ENCODE measurements around the gene PRKD1.

Gene PRKD1

DNA sequence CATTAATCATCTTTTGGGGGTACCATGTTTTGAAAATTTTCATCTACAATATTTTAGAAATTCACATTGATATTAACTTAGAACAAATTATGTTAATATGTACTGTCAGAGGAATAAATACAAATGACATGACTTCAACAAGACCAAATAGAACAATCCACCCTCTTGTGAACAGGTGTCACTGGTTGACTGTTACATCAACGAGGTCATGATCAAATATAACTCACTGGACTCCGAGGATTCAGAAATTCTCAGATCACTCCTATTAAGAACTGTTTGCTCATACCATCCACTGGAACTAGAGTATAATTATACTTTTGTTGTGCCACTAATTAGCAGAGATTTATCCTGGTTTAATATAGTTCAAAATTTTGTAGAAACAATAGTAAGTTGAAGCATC, 318.8 kb downstream of the PRKD1 start:
- DNase-seq (ENCODE audit: low read depth in 2 of 2): no peak

DNA sequence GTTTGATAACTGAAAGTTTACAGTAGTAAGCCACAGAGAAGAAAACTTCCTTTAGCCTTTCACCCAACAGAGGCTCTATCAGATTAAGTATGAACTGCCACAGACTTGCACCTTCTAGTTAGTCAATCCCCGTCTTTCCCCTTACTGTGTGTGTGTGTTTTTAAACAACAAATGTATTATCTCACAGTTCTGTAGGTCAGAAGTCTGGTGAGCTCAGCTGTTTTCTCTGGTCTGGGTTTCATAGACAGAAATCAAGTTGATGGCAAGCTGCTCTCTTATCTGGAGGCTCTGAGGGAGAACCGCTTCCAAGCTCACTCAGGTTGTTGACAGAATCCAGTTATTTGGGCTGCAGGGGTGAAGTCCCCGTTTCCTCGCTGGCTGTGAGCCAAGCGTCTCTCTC, 320.5 kb downstream of the PRKD1 start:
- DNase-seq (ENCODE audit: low read depth in 2 of 2): no peak

DNA sequence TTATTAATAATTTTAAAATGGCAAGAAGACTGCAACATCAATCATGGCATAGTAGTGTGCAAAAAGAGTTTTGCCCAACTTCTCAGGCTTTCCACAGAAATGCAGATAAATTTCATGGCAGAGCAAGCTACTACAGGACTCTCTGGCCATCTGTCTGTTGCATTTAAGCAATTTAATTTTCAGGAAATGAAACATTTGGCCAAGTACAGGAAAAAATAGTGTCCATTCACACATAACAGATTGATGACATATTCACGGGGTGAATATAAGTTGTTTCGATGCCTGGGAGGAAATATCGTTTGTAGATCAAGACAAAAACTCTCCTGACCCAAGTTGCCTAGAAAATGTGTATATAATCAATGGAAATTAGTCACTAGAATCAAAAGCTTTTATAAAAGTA, 324.0 kb downstream of the PRKD1 start:
- no peak for DNase-seq (ENCODE audit: low read depth in 2 of 2)

DNA sequence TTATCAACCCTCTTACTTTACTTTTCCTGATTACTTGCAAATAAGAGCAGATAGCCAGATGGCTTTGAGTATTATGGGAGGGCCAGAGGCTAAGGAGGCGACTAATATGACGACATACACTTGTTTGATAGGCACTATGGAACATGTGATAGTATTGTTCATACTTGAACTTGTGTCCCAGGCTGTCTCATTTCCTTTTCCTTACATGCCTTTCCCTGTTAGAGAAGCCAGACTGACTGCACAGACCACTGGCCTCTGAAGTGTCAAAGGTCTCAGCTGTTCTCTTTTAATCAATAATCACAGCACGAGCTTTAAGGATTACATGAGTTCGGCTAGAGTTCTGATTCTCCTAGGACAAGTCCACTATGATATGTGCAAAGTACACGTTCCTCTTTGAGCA, 326.0 kb downstream of the PRKD1 start:
- DNase-seq (ENCODE audit: low read depth in 2 of 2): no peak

DNA sequence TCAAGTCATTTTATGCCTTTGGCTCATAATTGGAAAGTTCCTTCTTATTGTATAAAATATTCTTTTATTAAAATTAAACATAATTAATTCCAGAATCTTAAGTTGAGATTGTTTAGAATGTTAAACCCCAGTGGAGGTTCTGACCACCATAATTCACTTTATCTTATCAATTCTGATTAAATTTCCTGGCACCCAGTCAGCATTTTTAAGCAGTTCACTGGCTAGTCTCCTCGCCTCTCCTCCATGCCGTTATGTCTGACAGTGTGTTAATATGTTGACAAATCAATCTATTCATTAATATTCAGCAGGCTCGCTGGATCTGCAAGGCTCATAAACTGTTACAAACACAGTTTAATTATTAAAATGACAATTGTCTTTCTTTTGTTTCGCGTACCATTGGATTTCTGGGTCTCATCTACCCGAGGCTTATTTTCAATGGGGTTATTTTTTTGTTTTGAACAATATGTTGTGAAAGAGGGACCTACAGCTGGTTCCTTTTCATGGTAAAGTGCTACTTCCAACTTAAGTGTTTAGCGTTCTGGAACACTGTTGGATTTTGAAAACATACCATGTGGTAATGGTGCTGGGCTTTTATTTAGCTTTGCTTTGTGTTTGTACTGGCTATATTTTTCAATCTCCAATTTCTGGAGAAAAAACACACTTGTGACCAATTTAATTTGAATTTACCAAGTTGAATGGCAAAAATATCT, 339.7 kb downstream of the PRKD1 start:
- DNase-seq (ENCODE audit: low read depth in 2 of 2): no peak

DNA sequence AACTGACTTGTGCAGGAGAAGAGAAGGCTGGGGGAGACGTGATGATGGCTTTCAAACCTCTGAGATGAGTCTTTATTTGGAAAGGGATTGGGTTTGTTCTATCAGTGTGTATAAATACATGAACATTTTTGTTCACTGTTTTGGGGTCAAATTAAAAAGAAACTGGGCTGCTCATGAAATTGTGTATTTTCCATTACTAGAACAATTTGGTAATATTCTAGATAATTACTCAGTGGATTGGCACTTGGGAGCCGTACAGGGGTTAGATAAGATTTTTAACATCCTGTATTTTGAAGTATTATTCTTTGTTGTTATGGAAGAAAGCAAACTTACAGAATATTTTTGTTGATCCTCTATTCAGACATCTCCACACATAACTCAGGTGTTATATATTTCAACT, 340.6 kb downstream of the PRKD1 start:
- no peak for DNase-seq (ENCODE audit: low read depth in 2 of 2)

DNA sequence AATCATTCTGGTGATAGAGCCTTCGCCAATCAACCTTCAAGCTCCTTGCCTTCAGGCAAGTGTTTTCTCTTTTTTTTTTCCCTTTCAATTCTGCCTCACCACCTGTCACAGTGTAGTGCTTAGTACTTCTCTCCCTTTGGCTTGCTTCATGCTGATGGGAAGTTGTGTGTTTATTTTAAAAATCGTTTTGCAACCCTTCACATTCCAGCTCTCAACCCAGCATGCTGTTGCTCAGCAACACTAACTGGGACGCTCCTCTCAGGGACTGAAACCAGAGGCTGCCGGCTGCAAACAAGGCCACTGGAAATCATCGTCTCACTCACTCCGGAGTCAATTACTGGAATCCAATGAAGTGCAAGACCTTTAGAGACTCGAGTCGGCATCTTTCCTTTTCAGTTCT, 342.7 kb downstream of the PRKD1 start:
- DNase-seq (ENCODE audit: low read depth in 2 of 2): no peak

DNA sequence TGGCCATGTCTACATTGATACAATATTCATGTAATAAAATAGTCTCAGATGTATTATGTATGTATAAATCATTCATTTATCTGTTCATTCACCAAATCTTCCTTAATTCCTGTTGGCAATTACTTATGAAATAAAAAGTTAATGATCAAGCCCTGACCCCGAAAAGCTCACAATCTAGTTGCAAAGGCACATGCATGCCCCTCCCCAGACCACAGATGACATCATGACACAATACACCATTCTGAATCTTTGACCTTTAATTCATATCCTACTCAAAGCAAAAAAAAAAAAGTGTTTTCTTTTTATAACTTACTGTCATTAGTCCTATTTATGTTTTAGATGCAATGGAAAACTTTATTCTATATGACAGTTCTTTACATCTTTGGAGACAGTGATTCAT, 346.9 kb downstream of the PRKD1 start:
- DNase-seq (ENCODE audit: low read depth in 2 of 2): no peak

DNA sequence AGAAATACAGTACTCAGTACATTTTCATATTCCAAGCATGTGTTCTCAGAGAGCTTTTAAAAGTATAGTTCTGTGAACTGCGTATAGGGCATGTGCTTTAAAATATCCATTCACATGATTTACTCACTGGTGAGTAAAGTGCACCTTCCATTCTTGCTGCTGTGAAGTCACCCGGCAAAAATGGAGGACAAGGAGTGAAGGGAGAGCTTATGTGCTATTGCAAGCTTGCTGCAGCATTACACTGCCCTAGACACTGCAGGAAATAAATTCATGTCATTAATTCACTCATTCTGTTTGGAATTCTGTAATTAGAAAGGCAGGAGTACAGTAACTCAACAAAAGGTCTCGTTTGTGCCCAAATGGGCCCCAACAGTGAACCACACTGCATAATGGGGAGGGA, 347.8 kb downstream of the PRKD1 start:
- no peak for DNase-seq (ENCODE audit: low read depth in 2 of 2)

DNA sequence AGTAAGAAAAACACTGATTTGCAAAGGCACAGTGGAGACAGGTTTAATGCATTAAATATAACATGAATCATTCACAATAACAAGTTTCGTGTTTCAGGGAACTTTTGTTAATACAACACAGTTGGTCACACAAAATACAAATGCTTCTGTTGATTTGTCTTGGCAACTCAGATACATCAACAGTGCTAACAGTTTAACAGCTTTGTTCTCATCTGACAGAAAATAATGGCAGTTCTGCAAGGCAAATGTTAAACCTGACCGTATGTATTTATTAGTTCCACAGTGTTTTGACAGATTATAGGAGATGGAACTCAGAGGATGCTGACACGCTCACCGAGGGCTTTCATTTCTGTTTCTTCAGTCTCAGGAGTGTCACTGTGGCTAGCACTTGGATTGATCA, 350.7 kb downstream of the PRKD1 start:
- DNase-seq (ENCODE audit: low read depth in 2 of 2): no peak

DNA sequence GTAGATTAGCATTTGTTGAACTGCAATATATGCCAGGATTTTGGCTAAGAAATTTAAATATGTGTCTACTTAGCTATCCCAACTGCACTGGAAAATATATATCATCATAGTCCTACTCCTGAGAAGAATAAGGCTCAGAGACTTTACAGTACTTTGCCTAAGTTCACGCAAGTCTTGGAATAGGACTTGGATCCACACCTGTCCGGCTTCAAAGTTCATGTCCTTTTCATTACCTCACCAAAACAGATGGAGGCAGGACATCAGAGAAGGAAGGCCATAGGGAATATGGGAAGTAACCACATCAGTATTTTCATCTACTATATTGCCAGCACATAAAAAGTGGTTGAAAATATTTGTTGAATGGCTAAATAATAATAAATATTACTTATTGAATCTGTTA, 358.5 kb downstream of the PRKD1 start:
- no peak for DNase-seq (ENCODE audit: low read depth in 2 of 2)

DNA sequence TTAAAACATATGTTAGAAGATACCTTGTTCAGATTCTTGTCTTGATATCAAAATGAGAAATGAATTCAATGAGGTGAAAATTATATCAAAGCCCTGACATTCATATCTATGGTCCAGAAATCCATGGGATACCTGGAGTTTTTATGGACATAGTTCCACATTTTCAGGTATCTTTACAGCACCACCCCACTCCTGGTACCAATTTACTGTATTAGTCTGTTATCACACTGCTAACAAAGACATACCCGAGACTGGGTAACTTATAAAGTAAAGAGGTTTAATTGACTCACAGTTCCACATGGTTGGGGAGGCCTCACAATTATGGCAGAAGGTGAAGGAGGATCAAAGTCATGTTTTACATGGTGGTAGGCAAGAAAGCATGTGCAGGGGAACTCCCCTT, 361.5 kb downstream of the PRKD1 start:
- no peak for DNase-seq (ENCODE audit: low read depth in 2 of 2)

DNA sequence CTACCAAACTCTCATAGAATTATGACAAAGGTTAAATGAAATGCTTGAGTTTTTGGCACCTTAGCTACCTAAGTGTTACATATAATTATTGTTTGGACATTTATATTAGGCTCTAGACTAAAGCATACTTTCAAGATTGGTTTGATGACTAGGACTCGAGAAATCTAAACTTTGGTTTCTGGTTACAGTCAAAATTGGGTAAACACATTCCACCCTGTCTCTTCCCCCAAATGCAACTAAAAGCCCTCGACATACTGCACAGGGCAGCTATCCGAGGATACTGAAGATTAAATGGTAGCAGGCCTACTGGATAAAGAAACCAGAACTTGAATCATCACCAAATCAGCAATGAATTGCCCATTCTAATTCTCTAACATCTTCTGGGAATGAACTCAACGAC, 369.1 kb downstream of the PRKD1 start:
- no peak for DNase-seq (ENCODE audit: low read depth in 2 of 2)

DNA sequence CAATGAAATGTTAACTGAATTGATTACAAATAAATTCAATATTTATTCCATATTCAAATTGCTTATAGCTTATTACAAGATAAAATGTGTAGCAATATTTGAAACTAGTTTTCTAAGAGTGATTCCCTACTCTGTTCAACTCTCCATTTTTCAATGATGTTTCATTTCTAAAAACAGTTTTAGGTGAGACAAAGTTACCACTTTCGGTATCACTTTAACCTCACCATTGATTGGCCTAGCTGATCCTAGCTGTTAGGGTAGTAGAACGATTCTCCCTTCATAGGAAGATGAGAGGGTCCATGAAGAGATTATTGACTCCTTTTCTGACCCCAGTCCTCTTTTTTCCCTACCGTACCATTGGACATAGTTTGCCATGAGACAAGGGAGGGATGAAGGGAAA, 373.3 kb downstream of the PRKD1 start:
- DNase-seq (ENCODE audit: low read depth in 2 of 2): no peak

DNA sequence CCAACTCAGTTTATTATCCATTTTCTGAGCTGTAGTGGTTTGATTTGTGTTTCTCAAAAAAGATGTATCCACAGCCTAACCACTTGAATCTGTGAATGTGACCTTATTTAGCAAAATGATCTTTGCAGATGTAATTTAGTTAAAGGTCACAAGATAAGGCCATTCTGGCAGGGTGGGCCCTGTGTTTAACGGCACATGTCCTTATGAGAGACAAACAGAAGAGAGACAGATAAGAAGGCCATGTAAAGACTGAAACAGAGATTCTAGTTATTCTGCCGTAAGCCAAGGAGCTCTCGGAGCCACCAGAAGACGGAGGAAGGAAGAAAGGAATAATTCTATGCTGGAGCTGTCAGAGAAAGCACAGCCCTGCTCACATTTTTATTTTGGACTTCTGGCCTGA, 374.2 kb downstream of the PRKD1 start:
- DNase-seq (ENCODE audit: low read depth in 2 of 2): no peak

DNA sequence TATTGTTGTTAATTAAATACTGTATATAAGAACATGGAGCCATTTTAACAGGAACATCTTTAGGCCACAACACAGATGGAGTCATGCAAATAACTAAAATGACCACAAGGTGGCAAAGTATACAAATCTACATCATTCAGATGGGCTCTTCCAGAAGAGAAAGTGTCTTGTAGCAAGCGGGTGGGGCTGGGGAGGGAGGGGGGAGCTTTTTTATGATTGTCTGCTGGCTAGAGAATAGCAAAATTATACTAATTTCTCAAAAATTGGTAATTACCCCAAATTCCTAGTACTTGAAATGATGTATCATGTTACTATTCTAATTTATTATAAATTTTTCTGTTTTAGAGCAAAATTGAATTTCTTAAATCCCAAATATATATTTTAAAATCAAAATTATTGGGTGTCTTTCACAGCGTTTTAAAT, 378.7 kb downstream of the PRKD1 start:
- DNase-seq (ENCODE audit: low read depth in 2 of 2): no peak

DNA sequence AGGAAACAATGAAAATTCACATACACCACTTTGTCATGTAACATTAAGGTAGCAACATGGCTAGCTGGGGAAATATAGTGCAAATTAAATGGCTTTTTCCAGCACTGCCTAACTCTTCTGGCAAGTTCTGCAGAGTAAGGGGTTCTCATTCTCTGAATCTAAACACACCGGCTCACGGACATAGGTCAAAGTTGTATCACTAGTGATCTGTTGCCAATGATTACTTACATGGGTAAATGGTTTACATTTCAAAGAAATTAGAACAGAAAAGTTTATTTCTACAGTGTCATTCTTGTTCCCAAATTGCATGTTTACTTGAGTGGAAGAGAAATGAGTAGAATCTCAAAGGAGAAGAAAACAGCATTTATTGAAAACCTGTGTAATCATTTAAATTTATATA, 381.9 kb downstream of the PRKD1 start:
- DNase-seq (ENCODE audit: low read depth in 2 of 2): no peak

DNA sequence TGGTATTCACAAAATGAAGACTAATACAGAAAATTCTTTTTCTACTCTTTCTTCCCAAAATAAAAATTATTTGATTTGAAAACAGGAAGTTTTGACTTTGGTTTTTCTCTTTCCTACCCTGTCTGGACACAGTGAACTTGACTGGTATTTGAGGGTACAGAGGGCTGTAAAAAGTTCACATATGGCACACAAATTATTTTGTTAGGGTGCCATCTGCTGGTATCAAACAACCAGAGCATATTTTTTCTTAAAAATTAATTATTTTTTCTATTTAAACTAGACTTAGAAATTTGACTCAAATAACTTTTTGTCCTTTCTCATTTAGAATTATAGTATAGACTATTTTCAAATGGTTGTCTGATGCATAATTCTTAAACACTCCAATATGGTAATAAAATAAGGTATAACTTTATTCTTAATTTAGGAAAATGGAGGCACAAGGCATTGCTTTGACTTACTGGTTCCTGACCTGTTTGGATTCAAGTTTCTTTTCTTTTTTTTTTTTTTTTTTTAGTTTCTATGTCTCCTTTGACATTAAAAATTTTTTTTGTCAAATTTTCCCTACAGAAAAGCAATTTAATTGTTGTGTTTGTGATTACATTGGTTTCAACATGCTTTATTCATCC, 390.6 kb downstream of the PRKD1 start:
- DNase-seq (ENCODE audit: low read depth in 2 of 2): no peak

DNA sequence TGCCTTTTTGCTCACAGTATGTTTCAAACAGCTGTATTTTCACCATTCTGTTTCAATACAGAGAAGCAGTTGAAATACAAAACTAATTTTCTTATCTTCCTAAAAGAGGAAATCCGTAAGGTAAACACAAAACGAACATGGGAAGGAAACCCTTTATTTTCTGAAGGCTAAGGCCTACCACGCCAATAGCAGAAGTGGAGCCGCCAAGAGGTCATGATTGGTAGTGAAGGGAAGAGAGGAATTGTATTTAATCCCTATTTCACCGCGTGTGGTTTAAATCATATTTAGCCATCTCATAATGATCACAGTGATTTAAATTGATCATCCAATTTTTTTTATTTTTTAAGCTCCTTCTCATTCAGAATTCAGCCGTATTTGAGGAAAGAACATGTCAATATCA, 398.2 kb downstream of the PRKD1 start:
- no peak for DNase-seq (ENCODE audit: low read depth in 2 of 2)

DNA sequence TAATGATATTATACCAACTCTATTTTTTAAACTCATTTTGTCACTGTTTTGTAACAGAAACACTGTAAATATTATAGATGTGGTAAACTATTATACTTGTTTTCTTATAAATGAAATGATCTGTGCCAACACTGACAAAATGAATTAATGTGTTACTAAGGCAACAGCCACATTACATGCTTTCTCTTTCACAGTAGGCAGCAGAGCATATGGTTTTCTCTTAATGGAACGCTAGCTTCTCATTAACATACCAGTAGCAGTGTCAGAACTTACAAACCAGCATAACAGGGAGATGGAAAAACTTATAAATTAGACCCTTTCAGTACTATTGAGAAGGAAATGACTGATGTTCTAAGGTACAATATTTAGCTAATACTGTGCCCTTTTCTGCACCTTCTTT, 398.8 kb downstream of the PRKD1 start:
- DNase-seq (ENCODE audit: low read depth in 2 of 2): no peak

DNA sequence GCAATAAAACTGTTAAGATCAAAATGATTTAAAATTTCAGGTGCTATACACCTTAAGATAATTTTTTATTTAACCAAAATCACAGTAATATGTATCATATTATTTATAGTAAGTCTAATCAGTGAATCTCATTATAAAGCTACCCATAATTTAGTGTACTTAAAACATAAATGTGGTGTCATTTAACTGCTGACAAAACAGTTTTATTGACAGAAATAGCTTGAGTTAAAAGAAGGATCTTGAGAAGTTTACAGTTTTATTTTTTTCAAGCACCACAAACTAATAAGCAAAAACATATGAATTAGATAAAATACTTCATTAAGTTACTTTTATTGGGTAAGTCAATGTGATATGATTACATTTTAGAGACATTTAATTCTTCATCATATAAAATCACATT, 400.4 kb downstream of the PRKD1 start:
- no peak for DNase-seq (ENCODE audit: low read depth in 2 of 2)

Data from stimulated activated CD4-positive, alpha-beta T cell treated with anti-CD3 and anti-CD28 coated beads, Interleukin-1b, Interleukin-23, amount 100 ng/mL, for 1 hour (primary cell).